ENCODE results near the gene GMNN.

- TF ChIP-seq EZH2phosphoT487 (IDR thresholded peaks at IDR 0.05; ENCODE audit: borderline replicate concordance, low read length): no peak
- TF ChIP-seq CTCF (conservative IDR thresholded peaks at IDR 0.05; ENCODE audit: low read depth, low read length): no peak
- TF ChIP-seq EZH2 (IDR thresholded peaks at IDR 0.05; ENCODE audit: low read length, unreplicated experiment): no peak
Observed at GRCh38 chr6:24831771-24832716, 57.3 kb downstream of the GMNN start.
